HG03039 (cell line): ENCODE data around the gene PKN3.

Experiments used
- ATAC-seq: cut with Tn5 transposase; IDR thresholded peaks from one replicate; pipeline ENCODE4 v1.9.1; 2021; ENCODE audit warnings: mild to moderate bottlenecking, moderate library complexity; ENCODE audit not compliant: unreplicated experiment

Gene PKN3

DNA sequence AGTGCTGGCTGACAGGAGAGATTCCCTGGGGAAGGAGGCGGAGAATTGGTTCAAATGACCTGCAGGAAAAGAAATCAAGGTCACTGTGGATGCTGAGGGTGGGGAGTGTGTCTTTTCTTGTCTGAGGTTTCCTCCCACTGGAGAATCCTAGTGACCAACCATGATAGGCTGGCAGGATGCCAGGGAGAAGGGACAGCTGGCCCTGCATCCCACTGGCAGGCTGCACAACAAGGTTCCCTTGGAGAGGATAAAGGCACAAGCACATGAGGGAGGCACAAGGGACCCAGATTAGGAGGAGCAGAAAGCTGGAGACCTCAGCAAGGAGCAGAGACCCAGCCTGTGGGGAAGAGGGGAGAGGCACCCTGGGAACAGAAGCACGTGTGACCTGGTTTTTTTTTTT lies 33.1 kb downstream of the PKN3 start:
- ATAC-seq, result no peak

DNA sequence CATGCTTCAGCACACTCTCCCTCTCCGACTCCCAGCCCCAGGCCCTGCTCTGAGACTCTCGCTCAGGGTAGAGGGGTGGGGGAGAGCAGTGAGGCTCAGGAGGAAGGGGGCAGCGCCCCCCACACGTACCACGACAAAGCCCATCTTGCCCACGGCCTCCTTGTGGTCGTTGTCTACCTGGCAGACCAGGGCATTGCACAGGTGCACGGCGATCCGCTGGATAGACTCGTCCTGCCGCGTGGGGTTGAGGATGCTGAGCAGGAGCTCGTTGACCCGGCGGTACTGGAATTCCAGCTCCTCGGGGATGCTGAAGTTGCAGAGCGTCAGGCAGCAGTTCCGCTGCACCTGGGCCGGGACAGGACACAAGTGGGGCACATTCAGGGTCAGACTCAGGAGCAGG lies 40.1 kb downstream of the PKN3 start:
- ATAC-seq, result no peak

DNA sequence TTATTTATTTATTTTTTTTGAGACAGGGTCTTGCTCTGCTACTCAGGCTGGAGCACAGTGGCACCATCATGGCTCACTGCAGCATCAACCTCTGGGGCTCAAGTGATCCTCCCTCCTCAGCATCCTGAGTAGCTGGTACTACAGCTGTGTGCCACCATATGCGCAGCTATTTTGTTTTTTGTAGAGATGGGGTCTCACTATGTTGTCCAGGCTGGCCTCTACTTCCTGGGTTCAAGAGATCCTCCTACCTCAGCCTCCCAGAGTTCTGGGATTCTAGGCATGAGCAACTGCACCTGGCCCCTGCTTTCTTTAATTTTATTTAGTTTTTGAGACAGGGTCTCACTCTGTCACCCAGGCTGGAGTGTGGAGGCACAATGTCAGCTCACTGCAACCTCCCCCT lies 41.1 kb downstream of the PKN3 start:
- ATAC-seq, result no peak

DNA sequence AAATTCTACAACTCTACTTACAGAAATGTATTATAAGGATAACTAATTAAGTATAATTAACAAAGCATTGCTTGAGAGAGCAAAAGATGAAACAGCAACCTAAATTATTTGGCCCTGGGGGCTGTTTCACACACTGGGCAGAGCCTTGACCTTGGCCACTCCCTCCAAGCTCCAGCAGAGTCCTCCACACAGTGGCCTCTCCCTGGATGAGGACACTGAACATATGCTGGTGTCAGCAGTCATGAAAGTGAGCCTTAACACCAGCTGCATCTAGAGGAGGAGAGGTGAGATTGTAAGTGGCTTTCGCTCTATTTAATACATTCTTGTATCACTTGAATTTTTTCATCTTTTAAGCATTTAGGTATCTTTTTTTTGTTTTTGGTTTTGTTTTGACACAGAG lies 44.9 kb downstream of the PKN3 start:
- ATAC-seq, result no peak

DNA sequence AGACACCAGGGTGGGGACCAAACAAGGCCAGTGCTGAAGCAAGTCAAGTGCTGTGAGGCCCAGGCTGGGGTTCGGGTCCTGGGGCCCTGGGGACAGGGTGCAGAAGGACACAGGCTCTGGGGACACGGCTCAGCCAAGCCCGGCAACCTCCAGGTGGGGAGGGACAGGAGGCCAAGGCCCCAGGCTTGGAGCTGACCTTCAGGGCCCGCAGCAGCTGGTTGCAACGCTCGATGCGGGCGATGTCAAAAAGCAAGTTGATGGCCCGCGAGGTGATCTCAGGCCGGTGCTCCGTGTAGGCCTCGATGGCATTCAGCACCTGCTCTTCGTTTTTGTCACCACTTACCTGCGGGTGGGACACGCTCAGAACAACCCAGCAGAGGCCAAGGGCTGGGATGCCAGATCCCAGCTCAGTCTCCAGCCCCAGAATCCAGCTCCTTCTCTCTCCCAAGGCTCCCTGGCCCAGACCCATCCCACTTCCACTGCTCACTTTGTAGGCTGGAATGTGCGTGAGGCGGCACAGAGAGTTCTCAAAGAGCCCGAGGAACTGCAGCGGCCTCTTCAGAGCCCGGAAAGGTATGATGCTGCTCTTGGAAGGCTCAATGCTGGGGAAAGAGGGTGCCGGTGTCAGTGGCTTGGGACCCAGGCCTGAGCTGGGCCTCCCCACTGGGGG lies 48.8 kb downstream of the PKN3 start:
- no peak for ATAC-seq

DNA sequence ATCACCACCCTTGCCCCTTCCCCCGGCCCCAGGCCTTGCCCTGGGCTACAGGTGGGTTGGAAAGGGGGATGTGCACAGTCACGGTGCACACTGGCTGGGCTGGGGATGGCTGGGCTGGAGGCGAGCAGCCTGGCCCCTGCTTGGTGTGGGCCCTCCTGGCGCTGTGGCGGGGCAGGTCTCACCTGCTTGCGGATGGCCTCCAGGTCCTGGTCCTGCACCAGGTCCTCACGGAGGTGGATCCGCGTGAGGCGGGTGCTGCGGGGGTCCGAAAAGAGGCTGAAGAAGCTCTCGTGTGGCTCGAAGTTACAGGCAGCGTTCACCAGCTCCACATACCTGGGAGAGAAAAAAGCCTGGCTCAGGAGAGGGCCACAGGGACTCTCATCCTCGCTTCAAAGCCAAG lies 51.3 kb downstream of the PKN3 start:
- no peak for ATAC-seq

DNA sequence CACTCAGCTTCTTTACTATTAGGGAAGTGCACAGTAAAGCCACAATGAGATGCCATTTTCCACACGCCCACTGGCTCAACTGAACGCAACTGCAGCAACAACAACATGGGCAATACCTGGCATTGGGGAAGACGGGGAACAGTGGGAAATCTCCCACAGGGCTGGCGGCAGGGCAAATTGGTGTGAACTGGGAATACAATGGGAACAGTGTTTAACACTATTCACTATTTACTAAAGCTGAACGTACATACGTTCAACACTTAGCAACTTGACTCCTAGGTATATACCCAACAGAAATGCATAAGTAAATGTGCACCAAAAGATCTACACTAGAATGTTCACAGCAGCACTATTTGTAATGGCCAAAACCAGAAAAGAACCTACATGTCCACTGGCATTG lies 55.3 kb downstream of the PKN3 start:
- no peak for ATAC-seq

DNA sequence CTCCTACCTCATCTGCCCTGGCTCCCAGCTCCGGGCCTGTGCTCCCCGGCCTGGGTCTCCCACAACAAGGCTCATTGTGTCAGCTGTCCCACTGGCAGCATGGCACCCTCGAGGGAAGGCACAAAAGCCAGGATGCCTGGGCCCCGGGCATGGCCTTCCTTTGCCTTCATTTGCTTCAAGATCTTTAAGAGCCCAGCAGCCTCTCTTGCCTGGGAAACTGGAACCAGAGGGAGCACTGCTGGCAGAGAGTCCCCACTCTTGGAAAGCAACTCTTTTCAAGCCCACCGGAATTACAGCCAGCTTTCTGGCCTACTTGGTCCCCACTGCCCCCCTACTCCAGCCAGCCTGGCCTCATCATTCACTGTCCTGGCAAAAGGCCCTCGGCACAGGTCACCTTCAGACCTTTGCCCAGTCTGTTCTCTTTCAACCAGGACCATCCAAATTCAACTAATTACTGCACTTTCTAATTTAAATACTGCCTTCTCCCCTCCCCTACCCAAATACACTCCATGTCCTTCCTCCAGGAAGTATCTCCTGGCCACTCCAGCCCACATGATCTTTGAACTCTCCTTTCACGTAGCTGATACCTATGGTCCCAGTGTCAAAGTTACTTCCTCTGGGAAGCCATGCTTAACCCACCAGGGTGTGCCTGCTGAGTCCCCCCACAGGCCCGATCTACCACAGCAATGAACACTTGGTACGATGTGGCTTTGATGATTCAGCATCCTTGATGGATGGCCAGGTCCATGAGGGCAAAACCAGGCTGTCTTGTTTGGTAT lies 60.6 kb downstream of the PKN3 start:
- no peak for ATAC-seq

DNA sequence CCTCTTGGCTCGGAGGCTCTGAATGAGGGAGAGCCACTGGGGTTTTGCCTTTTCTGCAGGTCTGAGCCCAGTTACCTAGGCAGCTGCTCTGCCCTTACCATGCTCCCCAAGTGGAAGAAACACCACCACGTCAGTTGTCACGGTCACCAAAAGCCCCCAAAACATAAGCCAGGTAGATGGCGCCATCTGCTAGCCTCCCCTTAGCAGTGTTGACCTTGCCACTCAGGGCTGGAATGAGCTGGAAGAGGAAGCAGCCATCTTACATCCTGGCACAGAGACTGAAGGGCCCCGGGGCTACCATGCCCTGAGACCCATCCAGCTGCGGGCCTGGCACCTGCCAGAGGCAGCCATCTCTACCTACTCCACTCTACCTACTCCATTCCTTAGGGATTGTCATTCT lies 62.1 kb downstream of the PKN3 start:
- ATAC-seq, result no peak

DNA sequence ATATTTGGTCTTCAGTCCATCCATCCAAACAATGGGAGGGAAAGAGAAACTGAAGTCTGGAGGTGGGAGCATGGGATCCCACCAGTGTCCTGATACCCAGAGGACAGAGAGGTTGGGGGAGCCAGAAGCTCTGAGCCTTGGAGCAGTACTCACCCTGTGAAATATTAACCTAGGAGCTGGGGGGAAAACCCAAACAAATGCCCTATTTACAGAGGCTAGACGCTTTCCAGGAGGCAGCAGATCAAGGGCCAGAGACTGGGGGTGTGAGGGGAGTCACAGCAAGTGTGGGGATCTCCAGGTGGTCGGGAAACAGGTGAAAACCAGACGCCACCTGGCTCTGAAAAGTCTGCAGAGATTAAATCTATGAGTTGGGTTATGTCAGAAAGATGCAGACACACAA lies 63.2 kb downstream of the PKN3 start:
- ATAC-seq, result no peak

DNA sequence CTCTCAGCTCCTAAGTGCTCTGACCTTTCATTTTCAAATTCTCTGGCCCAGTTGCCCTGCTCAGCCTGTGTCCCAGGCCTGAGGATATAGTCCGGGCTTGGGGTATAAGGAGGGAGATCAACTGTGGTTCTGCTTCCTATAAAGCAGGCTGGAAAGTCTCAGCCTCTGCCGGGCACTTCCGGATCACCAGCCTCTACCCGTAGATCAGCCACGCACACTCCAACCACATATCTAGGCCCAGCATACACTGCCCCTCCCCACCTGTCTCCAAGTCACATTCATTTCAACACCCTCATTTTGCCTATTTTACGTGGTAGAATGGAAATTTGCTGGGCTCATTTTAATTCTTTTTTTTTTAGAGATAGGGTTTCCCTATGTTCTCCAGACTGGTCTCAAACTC lies 66.3 kb downstream of the PKN3 start:
- no peak for ATAC-seq
